ENCODE results near the gene MSI2.

MSI2 gene

GRCh38 chr17:57631871-57632270, 375.5 kb downstream of the MSI2 start:
- no peak for DNase-seq

GRCh38 chr17:57632294-57632693, 376.0 kb downstream of the MSI2 start:
- no peak for DNase-seq

- DNase-seq, result no peak
These were observed 376.9 kb downstream of the MSI2 start for GRCh38 chr17:57633236-57633635.

- no peak for DNase-seq
These were observed 378.6 kb downstream of the MSI2 start for GRCh38 chr17:57634713-57635465.

GRCh38 chr17:57636274-57636673, 380.0 kb downstream of the MSI2 start:
- no peak for DNase-seq

GRCh38 chr17:57636985-57637665, 380.8 kb downstream of the MSI2 start:
- no peak for DNase-seq

- no peak for DNase-seq
These were observed 381.3 kb downstream of the MSI2 start for GRCh38 chr17:57637666-57638010.

GRCh38 chr17:57638284-57638683, 382.0 kb downstream of the MSI2 start:
- no peak for DNase-seq

- DNase-seq, result no peak
These were observed 383.1 kb downstream of the MSI2 start for GRCh38 chr17:57639381-57639780.

- no peak for DNase-seq
These were observed 383.8 kb downstream of the MSI2 start for GRCh38 chr17:57640079-57640478.

GRCh38 chr17:57641761-57642160, 385.4 kb downstream of the MSI2 start:
- DNase-seq, result no peak

GRCh38 chr17:57643062-57643461, 386.7 kb downstream of the MSI2 start:
- DNase-seq, result no peak

- no peak for DNase-seq
These were observed 388.0 kb downstream of the MSI2 start for GRCh38 chr17:57644326-57644725.

GRCh38 chr17:57645950-57646665, 389.8 kb downstream of the MSI2 start:
- DNase-seq, result peak in 1 of 2 donors; percentile 8

GRCh38 chr17:57648720-57649119, 392.4 kb downstream of the MSI2 start:
- no peak for DNase-seq

GRCh38 chr17:57649191-57649590, 392.9 kb downstream of the MSI2 start:
- DNase-seq, result no peak

- no peak for DNase-seq
These were observed 393.6 kb downstream of the MSI2 start for GRCh38 chr17:57649731-57650484.

GRCh38 chr17:57650548-57650947, 394.2 kb downstream of the MSI2 start:
- DNase-seq, result no peak

GRCh38 chr17:57651451-57651850, 395.1 kb downstream of the MSI2 start:
- no peak for DNase-seq

- no peak for DNase-seq
These were observed 395.7 kb downstream of the MSI2 start for GRCh38 chr17:57651996-57652395.

- DNase-seq, result no peak
These were observed 396.5 kb downstream of the MSI2 start for GRCh38 chr17:57652811-57653210.

- no peak for DNase-seq
These were observed 397.0 kb downstream of the MSI2 start for GRCh38 chr17:57653279-57653678.

Measured in CD4-positive, alpha-beta T cell treated with Interleukin-4 for 1 hour (primary cell).